Brain microvascular endothelial cell (primary cell): ENCODE measurements around the gene SUMO4.

Experiments
- DNase-seq: peaks from one replicate; pipeline ENCODE4 v3.0.0-alpha.2; 2020
- H3K27ac ChIP-seq: fragments of 250-450 bp; sonication (Bioruptor Pico); 2 replicates; pipeline ENCODE4 v1.5.1; 2020; ENCODE audit warnings: mild to moderate bottlenecking, moderate library complexity
- H3K27me3 ChIP-seq: fragments of 250-450 bp; sonication (Bioruptor Pico); replicated peaks from 2 replicates; pipeline ENCODE4 v1.5.1; 2020; ENCODE audit warnings: mild to moderate bottlenecking
- H3K36me3 ChIP-seq: fragments of 250-450 bp; sonication (Bioruptor Pico); replicated peaks from 2 replicates; pipeline ENCODE4 v1.5.1; 2020; ENCODE audit warnings: mild to moderate bottlenecking
- H3K4me3 ChIP-seq: 2 replicates; pipeline ENCODE4 v1.5.1; 2011; ENCODE audit warnings: low read depth, mild to moderate bottlenecking, control low read depth, low read length, moderate library complexity
- in situ Hi-C: cut with HindIII; loops from 2 replicates; pipeline ENCODE4 v1.10.0; 2017; ENCODE audit warnings: low sequenced_read_pairs, low pct_ligation_motif_present
- TF ChIP-seq, protein P1 (sequence below): IDR thresholded peaks from 2 replicates; pipeline ENCODE4 v1.5.1; 2011; ENCODE audit warnings: low read depth, mild to moderate bottlenecking, moderate library complexity, low read length, control low read depth, inconsistent platforms; ENCODE audit errors: missing control alignments

Gene SUMO4

GRCh38 chr6:149425754-149426153 is 25.7 kb downstream of the SUMO4 start:
- in situ Hi-C loops, result no loop called here
- Histone ChIP-seq H3K4me3 (no peak overlapping the region), H3K27me3 (no peaks in the 10 kb centered on the region), H3K27ac (no peak overlapping the region), H3K36me3 (no peaks in the 10 kb centered on the region)
- TF ChIP-seq, protein P1, sequence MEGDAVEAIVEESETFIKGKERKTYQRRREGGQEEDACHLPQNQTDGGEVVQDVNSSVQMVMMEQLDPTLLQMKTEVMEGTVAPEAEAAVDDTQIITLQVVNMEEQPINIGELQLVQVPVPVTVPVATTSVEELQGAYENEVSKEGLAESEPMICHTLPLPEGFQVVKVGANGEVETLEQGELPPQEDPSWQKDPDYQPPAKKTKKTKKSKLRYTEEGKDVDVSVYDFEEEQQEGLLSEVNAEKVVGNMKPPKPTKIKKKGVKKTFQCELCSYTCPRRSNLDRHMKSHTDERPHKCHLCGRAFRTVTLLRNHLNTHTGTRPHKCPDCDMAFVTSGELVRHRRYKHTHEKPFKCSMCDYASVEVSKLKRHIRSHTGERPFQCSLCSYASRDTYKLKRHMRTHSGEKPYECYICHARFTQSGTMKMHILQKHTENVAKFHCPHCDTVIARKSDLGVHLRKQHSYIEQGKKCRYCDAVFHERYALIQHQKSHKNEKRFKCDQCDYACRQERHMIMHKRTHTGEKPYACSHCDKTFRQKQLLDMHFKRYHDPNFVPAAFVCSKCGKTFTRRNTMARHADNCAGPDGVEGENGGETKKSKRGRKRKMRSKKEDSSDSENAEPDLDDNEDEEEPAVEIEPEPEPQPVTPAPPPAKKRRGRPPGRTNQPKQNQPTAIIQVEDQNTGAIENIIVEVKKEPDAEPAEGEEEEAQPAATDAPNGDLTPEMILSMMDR, result no peak
- DNase-seq, result no peak

DNA sequence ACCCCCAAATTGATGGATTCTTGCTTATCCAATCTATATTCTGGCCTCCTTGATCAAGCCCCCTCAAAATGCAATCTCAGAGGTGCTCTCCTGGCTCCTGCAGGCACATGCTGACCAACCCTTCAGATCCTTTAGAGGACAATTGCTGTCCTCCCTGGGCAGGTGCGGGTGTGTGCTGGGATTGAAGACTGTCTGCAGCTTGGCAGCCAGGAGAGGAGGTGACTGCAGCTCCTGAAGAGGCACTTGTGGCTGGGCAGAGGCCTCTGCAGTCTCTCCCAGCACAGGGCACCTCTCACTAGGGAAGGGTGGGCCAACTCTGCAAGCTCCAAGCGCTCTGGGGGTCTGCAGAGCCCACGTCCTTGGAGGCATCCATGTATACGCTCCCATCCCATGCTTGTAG is 28.5 kb downstream of the SUMO4 start:
- H3K27ac ChIP-seq, result no peak overlapping the region
- in situ Hi-C loops, result no loop called here
- H3K4me3 ChIP-seq, result no peak overlapping the region
- H3K36me3 ChIP-seq, result no peaks in the 10 kb centered on the region
- TF ChIP-seq, protein P1, result no peak
- DNase-seq, result no peak
- H3K27me3 ChIP-seq, result no peaks in the 10 kb centered on the region

DNA sequence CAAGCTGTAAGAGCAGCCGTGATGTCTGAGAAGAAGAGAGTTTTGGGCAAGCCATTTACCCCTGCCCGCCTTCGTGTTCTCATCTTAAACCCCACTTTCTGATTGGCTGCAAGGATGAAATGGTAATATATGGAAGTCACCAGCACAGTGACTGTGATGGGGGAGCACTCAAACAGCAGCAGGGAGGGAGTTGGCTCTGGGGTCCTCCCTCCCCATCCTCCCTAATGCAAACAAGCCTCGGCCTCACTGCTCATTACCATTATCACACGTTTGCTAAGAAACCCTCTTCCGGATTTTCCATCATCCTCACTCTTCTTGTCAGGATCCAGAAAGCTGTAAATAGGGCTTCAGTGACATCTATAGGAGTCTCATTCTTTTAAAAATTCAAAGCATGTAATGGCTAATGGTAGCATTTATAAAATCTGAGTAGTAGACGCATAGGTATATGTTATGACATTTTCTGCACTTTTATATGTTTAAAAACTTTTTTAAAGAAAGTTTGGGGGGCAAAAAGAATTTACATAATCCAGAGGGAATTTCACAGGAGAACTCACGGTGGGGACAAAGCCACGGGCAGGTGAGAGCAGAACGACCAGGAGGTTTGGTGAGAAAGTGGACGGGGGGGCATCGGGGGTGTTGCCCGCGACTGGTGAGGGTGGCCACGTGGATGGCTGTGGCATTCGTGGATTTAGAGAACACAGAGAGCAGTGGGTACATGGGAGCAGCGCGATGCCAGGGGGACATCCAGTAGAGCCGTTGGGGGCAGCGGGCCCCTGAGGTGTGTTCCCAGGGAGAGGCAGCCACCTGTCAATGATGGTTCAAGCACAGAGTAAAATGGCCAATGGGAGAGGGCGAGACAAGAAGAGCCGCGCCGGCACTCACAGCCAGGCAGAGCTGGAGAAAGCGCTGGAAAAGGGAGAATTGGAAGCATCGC is 29.6 kb downstream of the SUMO4 start:
- in situ Hi-C loops, result no loop called here
- TF ChIP-seq, protein P1, result no peak
- DNase-seq, result no peak
- H3K27me3 ChIP-seq, result no peaks in the 10 kb centered on the region
- no peak overlapping the region for H3K27ac ChIP-seq
- H3K4me3 ChIP-seq, result no peak overlapping the region
- no peaks in the 10 kb centered on the region for H3K36me3 ChIP-seq

GRCh38 chr6:149431905-149432775 is 32.1 kb downstream of the SUMO4 start:
- H3K27me3 ChIP-seq, result no peaks in the 10 kb centered on the region
- no peak overlapping the region for H3K4me3 ChIP-seq
- in situ Hi-C loops, result no loop called here
- peak; percentile 75 for DNase-seq
- no peak overlapping the region for H3K27ac ChIP-seq
- H3K36me3 ChIP-seq, result no peaks in the 10 kb centered on the region
- TF ChIP-seq, protein P1, result peak; percentile 92

DNA sequence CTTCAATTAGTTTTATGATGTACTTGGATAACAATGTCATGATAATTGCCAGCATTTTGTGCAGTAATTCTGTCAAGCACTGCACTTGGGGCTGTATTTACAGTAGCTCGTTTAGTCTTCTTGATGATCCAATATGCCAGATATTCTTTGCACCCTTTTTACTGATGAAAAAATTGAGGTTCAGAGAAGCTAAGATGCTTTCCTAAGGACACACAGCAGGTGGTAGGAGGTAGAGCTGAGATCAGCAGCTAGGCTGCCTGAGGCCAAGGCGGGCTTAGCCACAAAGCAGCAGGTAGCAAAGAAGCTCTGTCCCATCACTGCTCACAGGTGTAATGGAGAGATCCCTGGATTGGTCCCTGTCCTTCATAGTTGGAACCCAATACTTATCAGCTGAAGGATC is 33.3 kb downstream of the SUMO4 start:
- Histone ChIP-seq H3K27ac (no peak overlapping the region), H3K36me3 (no peaks in the 10 kb centered on the region), H3K27me3 (no peaks in the 10 kb centered on the region), H3K4me3 (no peak overlapping the region)
- TF ChIP-seq, protein P1, result no peak
- no peak for DNase-seq
- in situ Hi-C loops, result no loop called here
